ENCODE data around the gene RHBDL1.
A peak's percentile ranks its signal among the peaks of the same experiment; 100 is the strongest.

The RHBDL1 gene

DNA sequence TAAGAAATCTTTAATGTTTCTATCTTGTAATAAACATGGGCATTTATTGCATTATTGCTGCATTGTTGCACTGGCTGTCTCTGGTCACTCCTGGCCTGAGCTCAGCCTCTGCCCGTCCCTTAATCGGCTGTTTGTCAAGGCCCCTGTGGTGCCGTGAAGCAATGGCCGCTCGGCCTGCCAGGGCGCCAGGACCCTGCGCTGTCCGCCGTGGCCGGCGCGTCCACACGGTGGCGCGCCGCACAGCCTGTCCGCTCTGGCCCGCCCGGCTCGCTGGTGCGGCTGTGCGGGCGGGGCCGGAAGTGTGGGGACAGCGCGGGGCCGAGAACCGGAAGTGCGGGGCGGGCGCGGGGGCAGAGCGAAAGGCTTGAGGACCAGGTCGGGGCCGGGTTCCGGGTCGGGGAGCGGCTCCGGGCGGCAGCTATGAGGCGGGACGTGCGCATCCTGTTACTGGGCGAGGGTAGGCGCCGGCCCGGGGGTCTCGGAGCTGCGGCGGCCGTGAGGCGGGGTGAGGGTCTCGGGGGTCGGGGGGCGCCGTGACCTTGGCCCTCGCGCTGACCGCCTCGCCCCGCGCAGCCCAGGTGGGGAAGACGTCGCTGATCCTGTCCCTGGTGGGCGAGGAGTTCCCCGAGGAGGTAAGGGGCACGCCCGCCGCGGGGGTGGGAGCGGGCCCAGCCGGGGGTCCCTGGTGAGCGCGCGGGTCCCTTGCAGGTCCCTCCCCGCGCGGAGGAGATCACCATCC lies 7.5 kb upstream of the RHBDL1 start, which contains the start of gene RHOT2:
Gene RHOT2, plus strand, starts transcription at position 353 of the 739 bp plus-strand sequence. Its CDS starts 68 bp downstream, at position 421.
- Histone ChIP-seq H2AFZ (ENCODE audit: low read depth) (peak within 1 kb of the TSS; percentile 49; the same call in 1 of the 2 replicates), H3K79me2 (ENCODE audit: insufficient read depth, low read depth) (peaks cover 19% of the 10 kb centered on the region), H3K4me2 (peak within 1 kb of the TSS; percentile 71), H3K27me3 (ENCODE audit: insufficient read depth, low read depth) (no peaks in the 10 kb centered on the region), H4K20me1 (ENCODE audit: insufficient read depth) (no peaks in the 10 kb centered on the region), H3K9ac (peak within 1 kb of the TSS; percentile 81), H3K27ac (no peak within 1 kb of the TSS; the same call in 1 of the 2 replicates), H3K4me3 (IDR thresholded peaks at IDR 0.05; ENCODE audit: insufficient read depth, low read depth, low read length) (no peak within 1 kb of the TSS), H3K4me1 (ENCODE audit: low read depth, poor library complexity, severe bottlenecking) (peaks cover 13% of the 10 kb centered on the region), H3K36me3 (ENCODE audit: insufficient read depth) (peaks cover under 1% of the 10 kb centered on the region; the same call in 1 of the 2 replicates)
- TF ChIP-seq, protein P1, sequence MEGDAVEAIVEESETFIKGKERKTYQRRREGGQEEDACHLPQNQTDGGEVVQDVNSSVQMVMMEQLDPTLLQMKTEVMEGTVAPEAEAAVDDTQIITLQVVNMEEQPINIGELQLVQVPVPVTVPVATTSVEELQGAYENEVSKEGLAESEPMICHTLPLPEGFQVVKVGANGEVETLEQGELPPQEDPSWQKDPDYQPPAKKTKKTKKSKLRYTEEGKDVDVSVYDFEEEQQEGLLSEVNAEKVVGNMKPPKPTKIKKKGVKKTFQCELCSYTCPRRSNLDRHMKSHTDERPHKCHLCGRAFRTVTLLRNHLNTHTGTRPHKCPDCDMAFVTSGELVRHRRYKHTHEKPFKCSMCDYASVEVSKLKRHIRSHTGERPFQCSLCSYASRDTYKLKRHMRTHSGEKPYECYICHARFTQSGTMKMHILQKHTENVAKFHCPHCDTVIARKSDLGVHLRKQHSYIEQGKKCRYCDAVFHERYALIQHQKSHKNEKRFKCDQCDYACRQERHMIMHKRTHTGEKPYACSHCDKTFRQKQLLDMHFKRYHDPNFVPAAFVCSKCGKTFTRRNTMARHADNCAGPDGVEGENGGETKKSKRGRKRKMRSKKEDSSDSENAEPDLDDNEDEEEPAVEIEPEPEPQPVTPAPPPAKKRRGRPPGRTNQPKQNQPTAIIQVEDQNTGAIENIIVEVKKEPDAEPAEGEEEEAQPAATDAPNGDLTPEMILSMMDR (conservative IDR thresholded peaks at IDR 0.05; ENCODE audit: low read depth, low read length) = peak; percentile 78

DNA sequence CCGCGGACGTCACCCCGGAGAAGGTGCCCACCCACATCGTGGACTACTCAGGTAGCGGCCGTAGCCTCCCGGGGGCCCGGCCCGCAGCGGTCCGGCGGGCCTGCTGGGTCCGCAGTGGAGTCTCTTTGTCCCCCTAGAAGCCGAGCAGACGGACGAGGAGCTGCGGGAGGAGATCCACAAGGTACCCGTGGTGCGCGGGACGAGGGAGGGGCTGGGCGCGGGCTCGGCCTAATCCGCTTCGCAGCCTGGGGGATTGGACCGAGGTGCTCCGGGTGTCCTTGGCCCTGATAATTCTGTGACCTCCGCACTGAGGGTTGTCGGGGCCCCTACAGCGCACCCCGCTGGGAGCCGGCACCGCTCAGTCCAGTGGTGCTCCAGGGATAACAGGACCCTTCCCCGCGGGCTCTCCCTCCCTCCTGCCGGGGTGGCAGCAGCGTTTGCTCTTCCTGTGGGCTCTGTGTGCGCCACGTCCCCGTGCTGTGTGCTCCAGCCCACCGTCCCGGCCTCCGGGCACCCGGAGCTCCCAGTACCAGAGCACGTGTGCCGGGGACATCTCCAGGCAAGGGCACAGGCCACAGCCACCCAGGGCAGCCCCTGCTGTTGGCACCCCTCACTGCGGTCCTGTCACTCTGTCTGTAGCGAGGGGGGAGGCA lies 6.8 kb upstream of the RHBDL1 start:
- Histone ChIP-seq H3K79me2 (ENCODE audit: insufficient read depth, low read depth) (peaks cover 19% of the 10 kb centered on the region), H3K36me3 (ENCODE audit: insufficient read depth) (peaks cover 3% of the 10 kb centered on the region; the same call in 1 of the 2 replicates)

DNA sequence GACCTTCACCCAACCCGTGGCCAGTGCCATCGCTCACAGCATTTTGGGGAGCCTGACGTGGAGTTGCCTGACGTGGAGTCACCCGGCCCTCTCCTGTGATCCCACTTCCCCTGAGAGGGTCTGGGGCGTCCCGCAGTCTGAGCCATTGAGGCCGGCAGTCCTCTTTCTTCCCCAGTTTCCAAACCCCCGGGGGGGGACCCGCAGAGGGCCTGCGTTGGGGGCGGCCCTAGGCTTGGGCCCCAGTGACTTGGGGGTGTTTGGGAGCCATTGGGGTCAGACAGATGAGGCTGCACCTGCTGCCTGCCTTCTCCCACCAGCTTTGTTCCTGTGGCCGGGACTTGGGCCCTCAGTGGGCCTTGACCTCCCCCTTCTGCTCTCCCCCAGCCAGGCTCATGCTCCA lies 5.8 kb upstream of the RHBDL1 start:
- Histone ChIP-seq H3K27ac (no peak overlapping the region), H3K9ac (no peak overlapping the region), H3K36me3 (ENCODE audit: insufficient read depth) (peaks cover 3% of the 10 kb centered on the region; the same call in 1 of the 2 replicates)

More for the DNA sequence above, 6.8 kb upstream of the RHBDL1 start:
- H3K4me2 ChIP-seq = peak overlapping the region; percentile 71
- no peak overlapping the region for H3K27ac ChIP-seq
- TF ChIP-seq, protein P1 (conservative IDR thresholded peaks at IDR 0.05; ENCODE audit: low read depth, low read length) = no peak
- peak overlapping the region; percentile 81 for H3K9ac ChIP-seq
- no peaks in the 10 kb centered on the region for H3K27me3 ChIP-seq (ENCODE audit: insufficient read depth, low read depth)
- peak overlapping the region; percentile 34; the same call in 1 of the 2 replicates for H2AFZ ChIP-seq (ENCODE audit: low read depth)
- H3K4me1 ChIP-seq (ENCODE audit: low read depth, poor library complexity, severe bottlenecking) = peaks cover 13% of the 10 kb centered on the region
- no peak overlapping the region for H3K4me3 ChIP-seq (IDR thresholded peaks at IDR 0.05; ENCODE audit: insufficient read depth, low read depth, low read length)
- H4K20me1 ChIP-seq (ENCODE audit: insufficient read depth) = no peaks in the 10 kb centered on the region

More for the DNA sequence above, 5.8 kb upstream of the RHBDL1 start:
- H3K27me3 ChIP-seq (ENCODE audit: insufficient read depth, low read depth) = no peaks in the 10 kb centered on the region
- TF ChIP-seq, protein P1 (conservative IDR thresholded peaks at IDR 0.05; ENCODE audit: low read depth, low read length) = no peak
- H2AFZ ChIP-seq (ENCODE audit: low read depth) = no peak overlapping the region
- H3K79me2 ChIP-seq (ENCODE audit: insufficient read depth, low read depth) = peaks cover 19% of the 10 kb centered on the region
- H4K20me1 ChIP-seq (ENCODE audit: insufficient read depth) = no peaks in the 10 kb centered on the region
- H3K4me1 ChIP-seq (ENCODE audit: low read depth, poor library complexity, severe bottlenecking) = peaks cover 13% of the 10 kb centered on the region
- no peak overlapping the region; the same call in 1 of the 2 replicates for H3K4me2 ChIP-seq
- no peak overlapping the region for H3K4me3 ChIP-seq (IDR thresholded peaks at IDR 0.05; ENCODE audit: insufficient read depth, low read depth, low read length)

Data from KMS-11 (cell line).